OCI-LY1 (cell line): Measurements from ENCODE around the gene MYO18B.

Source experiments
- EZH2 ChIP-seq: fragments of 200-600 bp; sonication (generic), shearing (Covaris generic); IDR thresholded peaks from 2 replicates; pipeline ENCODE4 v1.8.0; 2017; ENCODE audit warnings: borderline replicate concordance, mixed run types, mild to moderate bottlenecking, antibody characterized with exemption, low read length, moderate library complexity, mixed read lengths
- TF ChIP-seq, protein P1 (sequence below): fragments of 200-600 bp; sonication (generic), shearing (Covaris generic); IDR thresholded peaks from 2 replicates; pipeline ENCODE4 v1.5.1; 2017; ENCODE audit warnings: mild to moderate bottlenecking, antibody characterized with exemption, low read length, moderate library complexity, mixed read lengths

DNA sequence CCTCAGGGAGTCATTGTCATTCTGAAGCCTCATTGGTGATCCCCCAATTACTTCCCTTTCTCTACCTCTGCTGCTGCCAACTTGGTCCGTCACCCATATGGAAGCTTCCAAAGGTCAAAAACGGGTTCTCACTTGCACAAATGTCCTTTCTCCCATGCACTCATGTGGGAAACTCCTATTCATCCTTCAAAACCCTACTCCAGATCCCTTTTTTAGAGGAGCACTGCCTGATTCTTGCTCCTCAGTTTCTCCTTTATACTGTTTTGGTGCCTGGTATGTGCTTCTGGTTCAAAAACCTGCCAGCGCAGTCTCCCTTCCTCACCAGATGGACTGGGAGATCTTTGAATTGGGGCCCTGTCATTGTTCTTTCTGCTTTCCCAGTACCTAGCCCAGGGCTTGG, 41.9 kb downstream of the MYO18B start:
- no peak for TF ChIP-seq EZH2
- TF ChIP-seq, protein P1, sequence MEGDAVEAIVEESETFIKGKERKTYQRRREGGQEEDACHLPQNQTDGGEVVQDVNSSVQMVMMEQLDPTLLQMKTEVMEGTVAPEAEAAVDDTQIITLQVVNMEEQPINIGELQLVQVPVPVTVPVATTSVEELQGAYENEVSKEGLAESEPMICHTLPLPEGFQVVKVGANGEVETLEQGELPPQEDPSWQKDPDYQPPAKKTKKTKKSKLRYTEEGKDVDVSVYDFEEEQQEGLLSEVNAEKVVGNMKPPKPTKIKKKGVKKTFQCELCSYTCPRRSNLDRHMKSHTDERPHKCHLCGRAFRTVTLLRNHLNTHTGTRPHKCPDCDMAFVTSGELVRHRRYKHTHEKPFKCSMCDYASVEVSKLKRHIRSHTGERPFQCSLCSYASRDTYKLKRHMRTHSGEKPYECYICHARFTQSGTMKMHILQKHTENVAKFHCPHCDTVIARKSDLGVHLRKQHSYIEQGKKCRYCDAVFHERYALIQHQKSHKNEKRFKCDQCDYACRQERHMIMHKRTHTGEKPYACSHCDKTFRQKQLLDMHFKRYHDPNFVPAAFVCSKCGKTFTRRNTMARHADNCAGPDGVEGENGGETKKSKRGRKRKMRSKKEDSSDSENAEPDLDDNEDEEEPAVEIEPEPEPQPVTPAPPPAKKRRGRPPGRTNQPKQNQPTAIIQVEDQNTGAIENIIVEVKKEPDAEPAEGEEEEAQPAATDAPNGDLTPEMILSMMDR: no peak
